ENCODE measurements around the gene RASGRP3.

RASGRP3 gene

GRCh38 chr2:33522576-33522975, 46.1 kb downstream of the RASGRP3 start:
- ATAC-seq (ENCODE audit: low read depth) = no peak
- no peak overlapping the region for H3K4me3 ChIP-seq (ENCODE audit: severe bottlenecking)
- H3K27ac ChIP-seq (ENCODE audit: poor library complexity, severe bottlenecking) = no peak overlapping the region

DNA sequence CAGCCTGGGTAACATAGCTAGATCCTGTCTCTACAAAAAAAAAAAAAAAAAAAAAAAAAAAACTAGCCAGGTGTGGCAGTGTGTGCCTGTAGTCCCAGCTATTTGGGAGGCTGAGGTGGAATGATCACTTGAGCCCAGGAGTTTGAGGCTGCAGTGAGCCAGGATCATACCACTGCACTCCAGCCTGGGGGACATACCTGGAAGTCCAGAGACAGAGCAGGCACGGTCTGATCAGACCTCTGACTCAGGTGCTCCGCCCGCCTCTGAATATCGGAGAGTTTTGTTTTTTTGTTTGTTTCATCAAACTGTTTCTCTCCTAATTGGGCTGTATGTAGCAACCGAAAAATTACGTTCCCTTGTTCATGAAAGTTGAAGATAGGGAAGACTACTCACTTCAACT, 49.2 kb downstream of the RASGRP3 start:
- TF ChIP-seq, protein P1, sequence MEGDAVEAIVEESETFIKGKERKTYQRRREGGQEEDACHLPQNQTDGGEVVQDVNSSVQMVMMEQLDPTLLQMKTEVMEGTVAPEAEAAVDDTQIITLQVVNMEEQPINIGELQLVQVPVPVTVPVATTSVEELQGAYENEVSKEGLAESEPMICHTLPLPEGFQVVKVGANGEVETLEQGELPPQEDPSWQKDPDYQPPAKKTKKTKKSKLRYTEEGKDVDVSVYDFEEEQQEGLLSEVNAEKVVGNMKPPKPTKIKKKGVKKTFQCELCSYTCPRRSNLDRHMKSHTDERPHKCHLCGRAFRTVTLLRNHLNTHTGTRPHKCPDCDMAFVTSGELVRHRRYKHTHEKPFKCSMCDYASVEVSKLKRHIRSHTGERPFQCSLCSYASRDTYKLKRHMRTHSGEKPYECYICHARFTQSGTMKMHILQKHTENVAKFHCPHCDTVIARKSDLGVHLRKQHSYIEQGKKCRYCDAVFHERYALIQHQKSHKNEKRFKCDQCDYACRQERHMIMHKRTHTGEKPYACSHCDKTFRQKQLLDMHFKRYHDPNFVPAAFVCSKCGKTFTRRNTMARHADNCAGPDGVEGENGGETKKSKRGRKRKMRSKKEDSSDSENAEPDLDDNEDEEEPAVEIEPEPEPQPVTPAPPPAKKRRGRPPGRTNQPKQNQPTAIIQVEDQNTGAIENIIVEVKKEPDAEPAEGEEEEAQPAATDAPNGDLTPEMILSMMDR (IDR thresholded peaks at IDR 0.05; ENCODE audit: poor library complexity, severe bottlenecking) = no peak
- no peak overlapping the region for H3K27ac ChIP-seq (ENCODE audit: poor library complexity, severe bottlenecking)
- no peaks in the 10 kb centered on the region for H3K36me3 ChIP-seq (ENCODE audit: low read depth)
- H3K9me3 ChIP-seq (ENCODE audit: severe bottlenecking) = no peaks in the 10 kb centered on the region
- DNase-seq (ENCODE audit: low spot score) (no peak), ATAC-seq (ENCODE audit: low read depth) (no peak)
- no peak overlapping the region for H3K4me3 ChIP-seq (ENCODE audit: severe bottlenecking)
- no peaks in the 10 kb centered on the region for H3K27me3 ChIP-seq (ENCODE audit: insufficient read depth, poor library complexity, severe bottlenecking)
- peaks cover 3% of the 10 kb centered on the region for H3K4me1 ChIP-seq (ENCODE audit: insufficient read depth, poor library complexity, severe bottlenecking)

More at GRCh38 chr2:33522576-33522975, 46.1 kb downstream of the RASGRP3 start:
- DNase-seq (ENCODE audit: low spot score) = no peak
- no peaks in the 10 kb centered on the region for H3K9me3 ChIP-seq (ENCODE audit: severe bottlenecking)
- TF ChIP-seq, protein P1 (IDR thresholded peaks at IDR 0.05; ENCODE audit: poor library complexity, severe bottlenecking) = no peak
- no peaks in the 10 kb centered on the region for H3K27me3 ChIP-seq (ENCODE audit: insufficient read depth, poor library complexity, severe bottlenecking)
- no peaks in the 10 kb centered on the region for H3K4me1 ChIP-seq (ENCODE audit: insufficient read depth, poor library complexity, severe bottlenecking)
- no peaks in the 10 kb centered on the region for H3K36me3 ChIP-seq (ENCODE audit: low read depth)

GRCh38 chr2:33526132-33526531, 49.7 kb downstream of the RASGRP3 start:
- H3K27me3 ChIP-seq (ENCODE audit: insufficient read depth, poor library complexity, severe bottlenecking) = no peaks in the 10 kb centered on the region
- H3K36me3 ChIP-seq (ENCODE audit: low read depth) = no peaks in the 10 kb centered on the region
- TF ChIP-seq, protein P1 (IDR thresholded peaks at IDR 0.05; ENCODE audit: poor library complexity, severe bottlenecking) = no peak
- no peak for ATAC-seq (ENCODE audit: low read depth)
- DNase-seq (ENCODE audit: low spot score) = no peak
- no peak overlapping the region for H3K4me3 ChIP-seq (ENCODE audit: severe bottlenecking)
- H3K4me1 ChIP-seq (ENCODE audit: insufficient read depth, poor library complexity, severe bottlenecking) = peaks cover 3% of the 10 kb centered on the region
- no peaks in the 10 kb centered on the region for H3K9me3 ChIP-seq (ENCODE audit: severe bottlenecking)
- no peak overlapping the region for H3K27ac ChIP-seq (ENCODE audit: poor library complexity, severe bottlenecking)

- Histone ChIP-seq H3K4me3 (ENCODE audit: severe bottlenecking) (no peak overlapping the region), H3K4me1 (ENCODE audit: insufficient read depth, poor library complexity, severe bottlenecking) (peaks cover 3% of the 10 kb centered on the region), H3K27me3 (ENCODE audit: insufficient read depth, poor library complexity, severe bottlenecking) (no peaks in the 10 kb centered on the region), H3K27ac (ENCODE audit: poor library complexity, severe bottlenecking) (no peak overlapping the region), H3K36me3 (ENCODE audit: low read depth) (no peaks in the 10 kb centered on the region), H3K9me3 (ENCODE audit: severe bottlenecking) (no peaks in the 10 kb centered on the region)
- DNase-seq (ENCODE audit: low spot score) (no peak), ATAC-seq (ENCODE audit: low read depth) (no peak)
- TF ChIP-seq, protein P1 (IDR thresholded peaks at IDR 0.05; ENCODE audit: poor library complexity, severe bottlenecking) = no peak
These were observed 50.5 kb downstream of the RASGRP3 start for GRCh38 chr2:33526921-33527320.

GRCh38 chr2:33528441-33528950, 52.0 kb downstream of the RASGRP3 start:
- H3K36me3 ChIP-seq (ENCODE audit: low read depth) = no peaks in the 10 kb centered on the region
- no peaks in the 10 kb centered on the region for H3K9me3 ChIP-seq (ENCODE audit: severe bottlenecking)
- H3K27ac ChIP-seq (ENCODE audit: poor library complexity, severe bottlenecking) = no peak overlapping the region
- peaks cover 3% of the 10 kb centered on the region for H3K4me1 ChIP-seq (ENCODE audit: insufficient read depth, poor library complexity, severe bottlenecking)
- TF ChIP-seq, protein P1 (IDR thresholded peaks at IDR 0.05; ENCODE audit: poor library complexity, severe bottlenecking) = no peak
- ATAC-seq (ENCODE audit: low read depth) = no peak
- H3K4me3 ChIP-seq (ENCODE audit: severe bottlenecking) = no peak overlapping the region
- DNase-seq (ENCODE audit: low spot score) = no peak
- no peaks in the 10 kb centered on the region for H3K27me3 ChIP-seq (ENCODE audit: insufficient read depth, poor library complexity, severe bottlenecking)
